ENCODE data around the gene CCDC24.
A peak's percentile ranks its signal among the peaks of the same experiment; 100 is the strongest.

The CCDC24 gene

GRCh38 chr1:43963890-43964289 lies 27.5 kb upstream of the CCDC24 start:
- no peak for DNase-seq

- DNase-seq: no peak
Observed at GRCh38 chr1:43965316-43965715, 26.1 kb upstream of the CCDC24 start.

DNA sequence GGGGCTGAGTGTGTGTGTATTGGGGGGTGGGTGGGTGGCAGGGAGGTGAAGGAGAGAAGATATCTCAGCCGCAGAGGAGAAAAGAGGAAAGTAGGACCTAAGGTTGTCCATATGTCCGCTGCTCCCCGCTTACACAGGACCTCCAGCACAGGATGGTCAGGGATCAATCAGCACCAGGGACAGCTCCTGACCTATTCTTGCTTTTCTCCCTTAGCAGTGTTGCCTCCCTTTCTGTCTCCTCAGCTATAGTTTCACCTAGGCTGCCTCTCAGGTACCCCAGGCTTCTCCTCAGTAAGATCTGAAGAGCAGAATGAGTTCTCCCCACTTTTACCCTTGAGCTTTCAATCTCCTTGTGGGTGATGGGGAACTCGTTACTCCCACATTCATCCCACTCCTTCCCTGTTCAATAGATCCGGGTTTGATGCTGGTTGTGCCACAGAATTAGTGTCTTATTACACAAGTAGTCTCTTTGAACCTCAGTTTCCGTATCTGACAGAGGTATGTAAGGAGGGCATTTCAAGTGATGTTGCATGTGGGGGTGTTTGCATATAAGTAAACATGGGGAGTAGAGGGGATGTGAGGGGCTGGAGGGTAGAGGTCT lies 23.0 kb upstream of the CCDC24 start:
- no peak for DNase-seq

DNA sequence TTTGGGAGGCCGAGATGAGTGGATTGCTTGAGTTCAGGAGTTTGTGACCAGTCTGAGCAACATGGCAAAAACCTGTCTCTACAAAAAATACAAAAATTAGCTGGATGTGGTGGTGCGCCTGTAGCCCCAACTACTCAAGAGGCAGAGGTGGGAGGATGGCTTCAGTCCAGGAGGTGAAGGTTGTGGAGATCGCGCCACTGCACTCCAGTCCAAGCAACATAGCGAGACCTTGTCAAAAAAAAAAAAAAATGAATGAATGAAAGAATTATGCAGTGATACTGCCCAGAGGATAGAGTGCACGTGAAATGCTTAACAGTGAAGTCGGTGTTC lies 22.0 kb upstream of the CCDC24 start:
- DNase-seq: no peak

DNA sequence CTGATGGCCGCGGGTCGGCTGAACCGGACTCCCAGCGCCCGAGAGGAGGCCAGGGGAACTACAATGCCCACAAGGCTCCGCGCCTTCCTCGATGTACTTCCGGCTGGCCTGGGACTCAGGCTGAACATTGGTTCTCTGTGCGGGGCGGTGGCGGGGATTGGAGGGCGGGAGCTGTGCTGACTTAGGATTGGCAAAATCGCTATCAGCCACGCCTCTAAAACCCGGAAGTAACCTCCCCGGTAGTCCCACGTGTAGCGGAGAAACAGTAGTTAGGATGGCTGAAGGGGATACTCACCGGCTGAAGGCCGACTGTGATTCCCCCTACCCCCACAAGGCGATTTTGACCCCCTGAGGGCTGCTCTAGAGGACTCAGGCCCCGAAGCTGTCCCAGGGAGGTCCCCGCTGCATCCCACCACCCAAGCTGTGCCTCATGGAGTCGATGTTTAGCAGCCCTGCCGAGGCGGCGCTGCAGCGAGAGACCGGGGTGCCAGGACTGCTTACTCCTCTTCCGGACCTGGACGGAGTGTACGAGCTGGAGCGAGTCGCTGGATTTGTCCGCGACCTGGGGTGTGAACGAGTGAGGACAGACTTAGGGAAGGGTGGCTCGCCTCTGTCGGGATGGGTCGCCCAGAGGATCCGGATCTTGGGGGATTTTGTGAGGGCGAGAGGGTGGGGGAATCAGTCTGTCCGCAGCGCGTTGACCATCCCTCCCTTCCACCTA lies 21.5 kb upstream of the CCDC24 start, which contains the start of gene DPH2:
DPH2 (plus strand) TSS at position 265 of the 721 bp plus-strand sequence; CDS start at position 431, 166 bp downstream.
- peak; percentile 89 for DNase-seq

DNA sequence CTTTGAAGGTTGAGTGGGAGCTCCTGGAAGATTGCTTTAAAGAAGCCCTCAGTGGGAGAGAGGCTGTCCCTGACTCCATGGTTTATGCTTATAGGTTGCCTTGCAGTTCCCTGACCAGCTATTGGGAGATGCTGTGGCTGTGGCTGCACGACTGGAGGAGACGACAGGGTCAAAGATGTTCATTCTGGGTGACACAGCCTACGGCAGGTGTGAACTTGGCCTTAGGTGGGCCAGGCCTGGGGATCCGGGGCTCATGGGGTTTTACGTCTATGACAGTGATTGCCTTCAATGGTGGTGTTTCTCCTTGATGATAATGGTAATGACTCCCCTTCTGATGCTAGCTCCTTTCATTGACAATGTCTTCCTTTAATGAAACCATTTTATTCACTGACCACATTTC lies 20.9 kb upstream of the CCDC24 start:
- DNase-seq: no peak

- DNase-seq: no peak
Observed at GRCh38 chr1:43970911-43971310, 20.5 kb upstream of the CCDC24 start.

GRCh38 chr1:43971336-43971980 lies 19.9 kb upstream of the CCDC24 start:
- DNase-seq: no peak

DNA sequence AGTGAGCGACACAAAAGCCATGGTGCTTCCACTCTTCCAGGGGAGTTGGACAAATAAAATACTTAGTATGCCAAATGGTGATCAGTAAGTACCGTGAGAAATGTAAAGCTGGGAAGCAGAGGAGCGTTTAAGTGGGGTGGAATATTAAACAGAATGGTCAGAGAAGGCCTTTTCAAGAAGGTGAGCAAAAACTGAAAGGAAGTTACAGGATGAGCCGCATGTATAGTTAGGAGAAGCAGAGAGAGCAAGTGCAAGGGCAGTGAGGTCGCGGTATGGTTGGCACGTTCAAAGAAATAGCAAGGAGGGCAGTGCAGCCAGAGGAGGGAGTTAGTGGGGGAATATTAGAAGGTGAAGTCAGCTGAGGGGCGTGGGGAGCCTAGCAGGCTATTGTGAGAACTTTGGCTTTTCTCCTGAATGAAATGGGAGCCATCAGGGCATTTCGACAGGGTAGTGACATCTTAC lies 17.4 kb upstream of the CCDC24 start:
- DNase-seq: no peak

GRCh38 chr1:43974443-43975248 lies 16.8 kb upstream of the CCDC24 start, which contains the start of gene ATP6V0B:
Gene ATP6V0B (plus strand): TSS chr1:43974960. CDS start chr1:43975041, 81 bp downstream.
- peak; percentile 86 for DNase-seq

- DNase-seq: no peak
Observed at GRCh38 chr1:43975249-43975961, 16.0 kb upstream of the CCDC24 start.

- no peak for DNase-seq
Observed at GRCh38 chr1:43976045-43976444, 15.4 kb upstream of the CCDC24 start.

DNA sequence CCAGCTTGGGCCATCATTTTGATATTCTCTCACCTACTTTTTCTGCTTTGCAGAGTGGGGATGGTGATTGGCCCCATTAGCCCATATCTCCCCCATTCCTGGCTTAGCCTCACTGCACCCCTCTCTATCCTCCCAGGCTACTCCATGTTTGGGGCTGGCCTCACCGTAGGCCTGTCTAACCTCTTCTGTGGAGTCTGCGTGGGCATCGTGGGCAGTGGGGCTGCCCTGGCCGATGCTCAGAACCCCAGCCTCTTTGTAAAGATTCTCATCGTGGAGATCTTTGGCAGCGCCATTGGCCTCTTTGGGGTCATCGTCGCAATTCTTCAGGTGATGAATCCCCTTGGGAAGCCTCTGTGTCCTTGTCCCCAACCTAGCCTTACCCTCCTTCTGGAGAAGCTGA lies 14.5 kb upstream of the CCDC24 start:
- no peak for DNase-seq

GRCh38 chr1:43977376-43978263 lies 13.8 kb upstream of the CCDC24 start:
- no peak for DNase-seq

GRCh38 chr1:43978264-43978550 lies 13.2 kb upstream of the CCDC24 start:
- DNase-seq: no peak

GRCh38 chr1:43978551-43979260 lies 12.7 kb upstream of the CCDC24 start, which contains the start of gene B4GALT2:
Gene B4GALT2 (plus strand): TSS chr1:43979210. CDS start chr1:43981161, 1,951 bp downstream.
- DNase-seq: peak; percentile 17

DNA sequence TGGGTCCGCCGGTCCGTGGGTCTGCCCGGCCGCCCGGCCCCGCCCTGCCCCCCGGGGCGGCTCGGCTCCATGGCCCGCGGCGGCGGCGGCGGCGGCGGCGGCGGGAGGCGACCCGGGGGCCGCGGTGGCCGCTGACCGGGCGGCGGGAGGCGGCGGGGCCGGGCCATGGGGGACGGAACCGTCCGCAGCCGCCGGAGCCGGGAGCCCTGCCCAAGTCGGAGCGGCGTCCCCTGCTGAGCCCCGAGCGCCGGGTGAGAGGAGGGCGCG lies 12.2 kb upstream of the CCDC24 start:
- no peak for DNase-seq

- DNase-seq: no peak
Observed at GRCh38 chr1:43979528-43980254, 11.7 kb upstream of the CCDC24 start.

DNA sequence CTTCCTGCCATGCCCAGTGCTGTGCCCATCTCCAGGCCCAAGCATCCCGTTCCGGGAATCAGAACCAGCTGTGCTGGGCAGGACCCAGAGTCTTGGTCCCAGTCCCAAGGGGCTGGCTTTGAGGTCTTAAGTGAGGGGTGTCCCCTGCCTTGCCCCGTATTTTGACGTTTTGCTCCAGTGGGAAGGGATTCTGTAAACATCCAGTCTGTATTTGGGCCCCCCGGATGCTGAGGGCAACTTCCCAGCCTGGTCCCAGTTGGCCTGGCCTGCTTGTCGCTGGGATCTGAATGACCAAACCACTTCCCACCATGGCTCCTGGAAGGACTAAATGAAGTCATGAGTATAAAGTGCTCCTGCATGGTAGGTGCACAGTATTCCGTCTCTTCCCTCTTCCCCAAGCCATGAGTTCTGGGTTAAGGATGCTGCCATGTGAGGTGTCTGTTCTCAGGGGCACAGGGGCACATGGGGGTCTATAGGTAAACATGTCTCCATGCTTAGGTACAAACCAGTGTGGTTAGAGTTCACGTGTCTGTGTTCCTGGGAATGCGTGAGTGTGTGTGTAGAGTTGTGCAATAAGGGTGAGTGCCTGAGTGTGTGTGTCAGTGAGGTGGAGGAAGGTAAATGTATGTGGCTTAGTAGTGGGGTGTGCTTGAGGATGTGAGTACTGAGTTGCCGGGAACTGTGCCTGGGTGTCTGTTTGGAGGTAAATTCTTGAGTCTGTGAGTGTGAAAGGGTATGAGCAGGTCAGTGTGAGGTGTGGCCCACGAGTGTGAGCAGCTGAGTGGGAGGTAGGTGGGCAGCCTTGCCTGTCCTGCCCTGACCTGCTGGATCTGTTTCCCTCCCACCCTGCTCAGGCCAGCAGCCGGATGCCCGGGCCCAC lies 10.9 kb upstream of the CCDC24 start:
- DNase-seq: no peak

GRCh38 chr1:43981135-43981491 lies 10.3 kb upstream of the CCDC24 start:
- no peak for DNase-seq

Measured in NCI-H1048 (cell line).